ENCODE measurements around the gene C2CD4C.
"Not testable (repeated sequence)": the region's sequence is repeated elsewhere in the genome, so short reads cannot be mapped to it uniquely, and the experiment has no call there.

Gene C2CD4C

GRCh38 chr19:397941-398706 lies 10.8 kb downstream of the C2CD4C start:
- DNase-seq = no peak

GRCh38 chr19:397321-397720 lies 11.6 kb downstream of the C2CD4C start:
- DNase-seq = no peak

- no peak for DNase-seq
These were observed 13.5 kb downstream of the C2CD4C start for GRCh38 chr19:395467-395866.

- not testable (repeated sequence) for DNase-seq
These were observed 14.1 kb downstream of the C2CD4C start for GRCh38 chr19:394857-395256.

DNA sequence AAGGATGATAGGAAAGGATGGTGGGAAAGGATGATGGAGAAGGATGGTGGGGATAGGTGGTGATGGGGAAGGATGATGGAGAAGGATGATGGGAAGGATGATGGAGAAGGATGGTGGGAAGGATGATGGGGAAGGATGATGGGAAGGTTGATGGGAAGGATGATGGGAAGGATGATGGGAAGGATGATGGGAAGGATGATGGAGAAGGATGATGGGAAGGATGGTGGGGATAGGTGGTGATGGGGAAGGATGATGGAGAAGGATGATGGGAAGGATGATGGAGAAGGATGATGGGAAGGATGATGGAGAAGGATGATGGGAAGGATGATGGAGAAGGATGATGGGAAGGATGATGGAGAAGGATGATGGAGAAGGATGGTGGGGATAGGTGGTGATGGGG lies 15.4 kb downstream of the C2CD4C start:
- DNase-seq = not testable (repeated sequence)

- no peak for DNase-seq
These were observed 16.5 kb downstream of the C2CD4C start for GRCh38 chr19:392375-392970.

DNA sequence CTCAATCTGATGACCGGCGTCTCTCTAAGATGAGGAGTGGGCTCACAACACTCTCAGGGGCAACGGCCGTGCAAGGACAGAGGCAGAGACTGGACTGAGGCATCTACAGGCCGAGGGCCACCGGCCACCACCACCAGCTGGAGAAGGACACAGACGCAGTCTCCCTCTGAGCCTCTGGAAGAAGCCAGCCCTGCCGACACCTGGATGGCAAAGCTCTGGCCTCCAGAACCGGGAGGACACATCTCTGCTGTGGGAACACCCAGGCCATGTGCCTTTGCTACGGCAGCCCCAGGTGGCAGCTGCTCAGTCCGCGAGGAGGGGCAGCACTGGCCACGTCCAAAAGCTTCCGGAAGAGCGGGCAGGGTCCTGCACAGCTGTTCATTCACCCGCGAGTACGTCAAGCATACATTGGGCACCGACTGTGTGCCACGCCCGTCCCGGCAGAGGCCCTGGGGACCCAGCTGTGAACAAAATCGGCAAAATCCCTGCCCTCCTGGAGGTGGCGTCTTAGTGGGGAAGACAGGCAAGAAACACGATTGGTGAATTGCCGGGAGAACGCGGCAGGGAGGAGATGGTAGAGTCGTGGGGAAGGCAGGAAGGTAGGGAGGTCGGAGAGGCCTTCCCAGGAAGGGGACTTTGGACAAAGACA lies 17.1 kb downstream of the C2CD4C start:
- no peak for DNase-seq

DNA sequence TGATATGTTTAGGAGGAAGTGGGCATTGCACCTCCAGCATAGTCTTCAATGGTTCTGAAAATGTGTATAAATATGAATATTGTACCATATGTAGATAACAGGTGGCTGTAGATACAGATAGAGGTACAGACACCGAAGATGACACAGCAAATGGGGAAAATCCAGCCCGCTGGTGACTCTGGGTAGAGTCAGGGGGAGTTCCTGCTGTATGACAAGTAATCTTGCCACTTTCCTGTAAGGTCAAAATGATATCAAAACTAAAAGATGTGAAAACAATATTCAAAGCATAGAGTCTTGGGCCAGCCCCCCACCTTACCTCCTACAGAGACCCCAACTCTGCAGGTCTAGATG lies 17.8 kb downstream of the C2CD4C start:
- DNase-seq = no peak

- DNase-seq = no peak
These were observed 18.4 kb downstream of the C2CD4C start for GRCh38 chr19:390386-391206.

GRCh38 chr19:389935-390289 lies 19.0 kb downstream of the C2CD4C start:
- no peak for DNase-seq

GRCh38 chr19:389255-389934 lies 19.6 kb downstream of the C2CD4C start:
- DNase-seq = no peak

GRCh38 chr19:388691-389090 lies 20.3 kb downstream of the C2CD4C start:
- DNase-seq = no peak

DNA sequence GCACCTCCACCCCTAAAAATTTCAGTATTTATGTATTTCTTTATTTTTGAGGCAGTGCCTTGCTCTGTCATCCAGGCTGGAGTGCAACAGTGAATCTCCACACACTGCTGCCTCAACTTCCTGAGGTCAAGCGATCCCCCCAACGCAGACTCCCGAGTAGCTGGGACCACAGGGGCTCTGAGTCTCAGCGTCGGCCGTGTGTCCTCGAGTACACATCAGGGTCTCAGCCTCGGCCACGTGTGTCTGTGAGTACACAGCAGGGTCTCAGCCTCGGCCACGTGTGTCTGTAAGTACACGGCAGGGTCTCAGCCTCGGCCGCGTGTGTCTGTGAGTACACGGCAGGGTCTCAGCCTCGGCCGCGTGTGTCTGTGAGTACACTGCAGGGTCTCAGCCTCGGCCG lies 21.2 kb downstream of the C2CD4C start:
- DNase-seq = no peak

GRCh38 chr19:386632-387301 lies 22.2 kb downstream of the C2CD4C start:
- not testable (repeated sequence) for DNase-seq

DNA sequence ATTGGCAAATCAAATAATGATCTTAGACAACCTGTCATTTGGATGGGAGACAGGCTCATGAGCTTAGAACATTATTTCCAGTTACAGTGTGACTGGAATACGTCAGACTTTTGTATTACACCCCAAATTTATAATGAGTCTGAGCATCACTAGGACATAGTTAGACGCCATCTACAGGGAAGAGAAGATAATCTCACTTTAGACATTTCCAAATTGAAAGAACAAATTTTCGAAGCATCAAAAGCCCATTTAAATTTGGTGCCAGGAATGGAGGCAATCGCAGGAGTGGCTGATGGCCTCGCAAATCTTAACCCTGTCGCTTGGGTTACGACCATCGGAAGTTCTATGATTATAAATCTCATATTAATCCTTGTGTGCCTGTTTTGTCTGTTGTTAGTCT lies 22.8 kb downstream of the C2CD4C start:
- not testable (repeated sequence) for DNase-seq

DNA sequence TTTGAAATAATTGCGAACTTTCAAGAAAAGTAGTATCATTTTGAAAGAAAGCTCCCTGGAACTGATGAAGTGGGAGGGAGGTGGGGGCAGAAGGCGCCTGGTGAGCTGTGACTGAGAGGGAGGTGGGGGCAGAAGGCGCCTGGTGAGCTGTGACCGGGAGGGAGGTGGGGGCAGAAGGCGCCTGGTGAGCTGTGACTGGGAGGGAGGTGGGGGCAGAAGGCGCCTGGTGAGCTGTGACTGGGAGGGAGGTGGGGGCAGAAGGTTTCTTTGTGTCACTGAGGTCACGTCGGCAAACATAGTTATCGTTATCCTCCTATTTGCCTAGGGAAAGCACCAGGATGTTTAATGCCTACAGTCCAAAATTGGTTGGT lies 24.2 kb downstream of the C2CD4C start:
- DNase-seq = no peak

DNA sequence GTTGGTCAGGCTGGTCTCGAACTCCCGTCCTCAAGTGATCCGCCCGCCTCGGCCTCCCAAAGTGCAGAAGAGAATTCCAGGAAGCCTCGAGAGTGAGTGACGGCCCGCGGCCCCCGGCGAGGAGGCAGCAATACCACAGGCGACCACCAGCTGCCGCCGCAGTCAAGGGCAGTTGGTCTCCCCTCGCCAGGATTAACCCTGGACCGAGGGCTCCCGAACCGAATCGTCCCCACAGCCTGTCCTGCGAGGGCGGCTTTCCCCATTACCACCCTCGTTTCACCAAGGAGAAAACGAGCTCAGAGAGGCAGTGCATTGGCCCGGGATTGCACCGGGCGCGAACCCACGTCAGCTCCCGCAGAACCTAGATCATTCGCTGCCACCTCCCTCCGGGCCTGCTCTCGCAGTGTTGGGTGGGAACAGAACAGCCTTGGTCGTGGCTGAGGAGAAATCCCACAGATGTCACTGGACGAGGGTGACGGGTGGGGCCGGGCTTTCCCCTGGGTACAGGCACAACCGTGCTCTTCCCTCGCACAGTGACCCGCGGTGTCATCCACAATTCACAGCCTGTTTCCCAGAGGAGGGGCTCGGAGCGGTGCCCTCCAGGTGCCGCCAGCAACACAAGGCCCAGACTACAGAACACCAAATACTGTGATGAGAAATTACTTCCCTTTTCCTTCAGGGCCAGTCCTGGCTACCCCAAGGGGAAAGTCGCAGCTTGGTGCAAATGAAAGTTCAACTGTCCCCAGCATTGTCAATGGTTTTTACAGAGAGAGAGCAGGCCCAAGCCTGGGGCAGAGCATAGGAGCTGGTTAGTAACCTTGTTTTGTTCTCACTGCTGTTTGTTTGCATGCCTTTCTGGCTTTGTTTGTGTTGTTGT lies 24.8 kb downstream of the C2CD4C start:
- no peak for DNase-seq

DNA sequence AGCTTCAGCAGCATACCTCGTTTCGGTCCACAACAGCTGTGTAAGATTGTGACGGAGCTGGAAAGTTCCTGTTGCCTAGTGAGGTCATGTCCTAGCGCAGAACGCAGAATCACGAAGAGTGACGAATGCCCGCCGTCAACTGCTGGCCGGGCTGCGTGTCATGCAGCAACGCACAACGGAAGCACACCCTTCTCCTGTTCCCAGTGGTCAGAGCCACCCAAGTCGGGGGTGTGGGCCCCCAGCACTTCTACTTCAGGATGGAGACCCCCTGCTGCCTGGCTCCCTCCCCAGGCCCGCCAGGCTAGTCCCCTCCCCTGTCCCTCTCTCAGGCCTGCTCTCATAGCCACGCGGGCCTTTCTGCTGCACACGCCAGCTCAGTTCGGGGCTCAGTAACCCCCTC lies 25.9 kb downstream of the C2CD4C start:
- DNase-seq = no peak

GRCh38 chr19:382578-382977 lies 26.4 kb downstream of the C2CD4C start:
- DNase-seq = not testable (repeated sequence)

- not testable (repeated sequence) for DNase-seq
These were observed 27.0 kb downstream of the C2CD4C start for GRCh38 chr19:381901-382300.

DNA sequence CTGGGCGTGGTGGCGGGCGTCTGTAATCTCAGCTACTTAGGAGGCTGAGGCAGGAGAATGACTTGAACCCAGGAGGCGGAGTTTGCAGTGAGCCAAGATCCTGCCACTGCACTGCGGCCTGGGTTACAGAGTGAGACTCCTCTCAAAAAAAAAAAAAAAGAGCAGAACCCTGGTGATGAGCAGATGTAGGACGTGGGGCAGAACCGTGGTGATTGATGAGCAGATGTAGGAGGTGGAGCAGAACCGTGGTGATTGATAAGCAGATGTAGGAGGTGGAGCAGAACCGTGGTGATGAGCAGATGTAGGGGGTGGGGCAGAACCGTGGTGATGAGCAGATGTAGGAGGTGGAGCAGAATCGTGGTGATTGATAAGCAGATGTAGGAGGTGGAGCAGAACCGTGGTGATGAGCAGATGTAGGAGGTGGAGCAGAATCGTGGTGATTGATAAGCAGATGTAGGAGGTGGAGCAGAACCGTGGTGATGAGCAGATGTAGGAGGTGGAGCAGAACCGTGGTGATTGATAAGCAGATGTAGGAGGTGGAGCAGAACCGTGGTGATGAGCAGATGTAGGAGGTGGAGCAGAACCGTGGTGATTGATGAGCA lies 28.2 kb downstream of the C2CD4C start:
- DNase-seq = not testable (repeated sequence)

Measured in NCI-H2107 (cell line).